ES-I3 (cell line): ENCODE measurements around the gene RAPGEFL1.
"Not testable (repeated sequence)": the region's sequence is repeated elsewhere in the genome, so short reads cannot be mapped to it uniquely, and the experiment has no call there.

Experiments used
- H3K36me3 ChIP-seq: 2 replicates; pipeline ENCODE4 v1.6.1; 2013; ENCODE audit warnings: mild to moderate bottlenecking, low read length, control low read depth, moderate library complexity; ENCODE audit not compliant: insufficient read depth
- H3K4me1 ChIP-seq: 2 replicates; pipeline ENCODE4 v1.6.1; 2013; ENCODE audit warnings: mild to moderate bottlenecking, control low read depth, low read length; ENCODE audit not compliant: insufficient read depth
- H3K9ac ChIP-seq: 2 replicates; pipeline ENCODE4 v1.6.1; 2013; ENCODE audit warnings: low read depth, mild to moderate bottlenecking, low read length, moderate library complexity
- H3K9me3 ChIP-seq: 2 replicates; pipeline ENCODE4 v1.6.1; 2013; ENCODE audit warnings: mild to moderate bottlenecking, low read length, moderate library complexity; ENCODE audit not compliant: control insufficient read depth, insufficient read depth

The RAPGEFL1 gene, protein sequence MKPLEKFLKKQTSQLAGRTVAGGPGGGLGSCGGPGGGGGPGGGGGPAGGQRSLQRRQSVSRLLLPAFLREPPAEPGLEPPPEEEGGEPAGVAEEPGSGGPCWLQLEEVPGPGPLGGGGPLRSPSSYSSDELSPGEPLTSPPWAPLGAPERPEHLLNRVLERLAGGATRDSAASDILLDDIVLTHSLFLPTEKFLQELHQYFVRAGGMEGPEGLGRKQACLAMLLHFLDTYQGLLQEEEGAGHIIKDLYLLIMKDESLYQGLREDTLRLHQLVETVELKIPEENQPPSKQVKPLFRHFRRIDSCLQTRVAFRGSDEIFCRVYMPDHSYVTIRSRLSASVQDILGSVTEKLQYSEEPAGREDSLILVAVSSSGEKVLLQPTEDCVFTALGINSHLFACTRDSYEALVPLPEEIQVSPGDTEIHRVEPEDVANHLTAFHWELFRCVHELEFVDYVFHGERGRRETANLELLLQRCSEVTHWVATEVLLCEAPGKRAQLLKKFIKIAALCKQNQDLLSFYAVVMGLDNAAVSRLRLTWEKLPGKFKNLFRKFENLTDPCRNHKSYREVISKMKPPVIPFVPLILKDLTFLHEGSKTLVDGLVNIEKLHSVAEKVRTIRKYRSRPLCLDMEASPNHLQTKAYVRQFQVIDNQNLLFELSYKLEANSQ

DNA sequence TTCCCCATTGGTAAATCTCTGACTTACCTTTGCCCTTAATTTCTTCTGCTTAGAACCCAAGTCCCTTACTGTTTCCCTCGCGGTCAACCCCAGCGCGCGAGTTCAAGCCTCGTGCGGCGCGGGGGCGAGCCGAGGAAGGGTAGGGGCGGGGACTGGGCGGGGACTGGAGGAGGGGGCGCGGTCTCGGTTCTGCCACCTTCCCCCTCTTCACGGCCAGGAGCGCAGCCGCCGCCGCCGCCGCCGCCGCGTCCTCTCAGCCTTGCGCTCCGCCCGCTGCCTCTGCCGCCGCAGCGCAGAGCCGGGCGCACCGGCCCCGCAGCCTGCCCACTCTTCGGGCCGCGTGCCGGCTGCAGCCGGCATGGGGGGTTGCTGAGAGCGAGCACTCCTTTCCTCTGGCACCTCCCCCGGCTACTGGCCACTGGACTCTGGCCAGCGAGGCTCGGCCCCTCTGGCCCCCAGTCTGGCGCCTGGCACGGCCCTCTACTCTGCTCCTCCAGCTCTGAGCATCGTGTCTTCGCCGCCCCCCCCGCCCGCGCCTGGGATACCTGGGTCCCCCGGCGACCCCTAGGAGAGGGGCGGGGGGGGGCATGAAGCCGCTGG, at the start of gene RAPGEFL1:
TSS of gene RAPGEFL1 (plus strand) at position 196 of the 600 bp plus-strand sequence. CDS start at position 588, 392 bp downstream.
- Histone ChIP-seq H3K9me3 (no peaks in the 10 kb centered on the region; the same call in 1 of the 2 replicates), H3K4me1 (peaks cover 17% of the 10 kb centered on the region), H3K9ac (peak within 1 kb of the TSS; percentile 71), H3K36me3 (no peaks in the 10 kb centered on the region)

DNA sequence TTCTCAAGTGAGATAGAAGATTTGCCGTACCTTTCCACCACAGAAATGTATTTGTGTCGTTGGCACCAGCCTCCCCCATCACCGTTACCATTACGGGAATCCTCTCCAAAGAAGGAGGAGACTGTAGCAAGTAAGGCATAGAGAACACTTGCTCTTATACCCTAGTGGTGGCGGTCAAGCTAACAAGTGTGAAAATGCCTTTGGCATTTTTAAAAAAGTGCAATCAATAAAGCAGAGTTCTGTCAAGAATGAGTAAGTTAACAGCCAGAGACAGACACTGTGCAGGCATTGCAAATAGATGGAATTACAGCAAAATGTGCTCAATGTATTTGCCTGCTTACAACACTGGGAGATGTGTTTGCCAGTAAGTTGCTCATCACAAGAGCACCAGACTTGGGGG, 47.8 kb upstream of the RAPGEFL1 start:
- Histone ChIP-seq H3K9ac (no peak overlapping the region), H3K36me3 (peaks cover 30% of the 10 kb centered on the region), H3K9me3 (no peaks in the 10 kb centered on the region), H3K4me1 (0 out of 2 replicates have a peak, but pooled peaks cover 3% of the 10 kb centered on the region)

DNA sequence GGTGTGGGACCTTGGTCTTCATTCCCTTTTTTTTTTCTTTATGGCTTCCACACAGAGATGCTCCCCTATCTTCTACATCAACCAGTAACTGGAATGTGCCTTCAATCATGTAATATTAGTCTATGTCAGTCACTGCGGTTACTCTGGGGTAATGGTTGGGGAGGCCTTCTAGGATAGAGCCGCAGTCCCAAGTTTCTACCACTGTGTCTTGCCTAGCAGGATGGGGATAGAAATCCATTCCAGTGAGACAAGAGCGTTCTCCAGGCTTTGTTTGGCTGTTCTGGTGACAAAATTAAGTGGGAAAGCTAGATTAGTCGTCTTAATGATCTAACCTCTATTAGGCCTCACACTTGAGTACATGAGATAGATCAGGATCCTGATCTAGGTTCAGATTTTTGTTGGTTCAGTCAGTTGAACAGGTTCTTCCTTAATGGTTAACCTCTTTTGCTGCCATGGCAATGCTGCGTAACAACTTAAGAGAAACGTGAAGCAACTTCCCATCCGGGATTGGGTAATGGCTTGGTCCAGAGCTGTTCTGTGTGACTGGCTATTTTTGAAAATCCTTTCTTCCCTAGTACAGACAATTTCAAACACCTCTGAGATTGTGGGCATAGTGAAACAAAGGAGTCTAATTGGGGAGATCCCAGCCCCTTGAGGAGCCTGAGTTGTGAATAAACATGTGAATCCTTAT, 46.8 kb upstream of the RAPGEFL1 start:
- Histone ChIP-seq H3K36me3 (peaks cover 33% of the 10 kb centered on the region), H3K9ac (no peak overlapping the region), H3K9me3 (no peaks in the 10 kb centered on the region), H3K4me1 (no peaks in the 10 kb centered on the region)

DNA sequence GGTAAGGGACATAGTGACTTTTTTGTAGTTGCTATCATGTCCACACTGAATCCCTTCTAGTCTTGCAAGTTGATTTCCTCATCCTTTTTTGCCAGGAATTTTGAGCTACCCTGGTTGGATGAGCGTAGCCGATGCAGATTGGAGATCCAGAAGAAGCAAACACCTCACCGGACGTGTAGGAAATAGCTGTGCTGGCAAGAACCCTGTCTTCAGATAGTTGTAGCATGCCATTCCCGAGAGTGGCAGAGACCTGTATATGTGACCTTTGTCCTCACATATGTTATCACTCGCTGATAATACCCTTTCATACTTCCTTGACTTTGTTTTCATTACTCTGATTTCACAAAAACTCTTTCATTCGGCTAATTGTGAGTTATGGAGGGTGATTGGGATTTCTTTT, 43.1 kb upstream of the RAPGEFL1 start:
- H3K9ac ChIP-seq = no peak overlapping the region
- no peaks in the 10 kb centered on the region for H3K4me1 ChIP-seq
- H3K9me3 ChIP-seq = no peaks in the 10 kb centered on the region
- H3K36me3 ChIP-seq = peaks cover 24% of the 10 kb centered on the region

DNA sequence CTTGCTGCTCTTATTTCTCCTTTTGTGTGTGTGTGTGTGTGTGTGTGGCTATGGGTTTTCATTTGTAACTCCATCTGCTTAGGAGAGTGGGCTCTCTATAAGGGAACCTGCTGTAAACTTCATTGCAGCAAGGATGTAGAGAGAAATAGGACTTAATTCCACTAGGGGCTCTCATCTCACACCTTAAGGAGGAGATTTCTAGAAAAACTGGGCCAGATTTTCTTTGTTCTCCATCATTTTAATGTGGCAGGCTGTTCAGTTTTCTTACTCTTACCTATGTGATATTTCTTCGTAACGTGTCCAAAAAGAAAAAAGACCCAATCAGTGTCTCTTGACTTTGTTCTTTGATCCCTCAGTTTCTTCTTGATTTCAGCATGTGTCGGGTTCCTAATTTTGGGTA, 41.5 kb upstream of the RAPGEFL1 start:
- Histone ChIP-seq H3K36me3 (peaks cover 21% of the 10 kb centered on the region), H3K9ac (no peak overlapping the region)

DNA sequence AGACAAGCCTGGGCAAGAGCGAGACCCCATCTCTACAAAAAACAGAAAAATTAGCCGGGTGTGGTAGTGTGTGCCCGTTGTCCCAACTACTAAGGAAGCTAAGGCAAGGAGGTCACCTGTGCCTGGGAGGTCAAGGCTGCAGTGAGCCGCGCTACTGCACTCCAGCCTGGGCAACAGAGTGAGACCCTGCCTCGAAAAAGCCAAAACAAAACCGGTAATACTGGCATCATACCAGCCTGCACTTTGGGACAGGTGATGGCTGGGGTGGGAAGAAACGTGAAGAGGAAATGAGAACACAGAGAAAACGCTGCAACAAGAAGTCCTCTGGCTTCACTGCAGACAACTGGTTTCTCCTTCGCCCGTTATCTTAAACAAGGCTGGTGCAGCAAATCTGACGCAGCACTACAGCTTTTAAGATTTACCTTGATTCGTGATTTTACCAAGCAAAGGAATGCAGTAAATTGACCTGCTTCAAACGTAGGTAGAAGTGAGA, 37.7 kb upstream of the RAPGEFL1 start:
- Histone ChIP-seq H3K4me1 (no peaks in the 10 kb centered on the region), H3K36me3 (peaks cover 11% of the 10 kb centered on the region; the same call in 1 of the 2 replicates), H3K9me3 (no peaks in the 10 kb centered on the region), H3K9ac (peak overlapping the region; percentile 64)

More for the DNA sequence above, 41.5 kb upstream of the RAPGEFL1 start:
- no peaks in the 10 kb centered on the region for H3K4me1 ChIP-seq
- no peaks in the 10 kb centered on the region for H3K9me3 ChIP-seq

DNA sequence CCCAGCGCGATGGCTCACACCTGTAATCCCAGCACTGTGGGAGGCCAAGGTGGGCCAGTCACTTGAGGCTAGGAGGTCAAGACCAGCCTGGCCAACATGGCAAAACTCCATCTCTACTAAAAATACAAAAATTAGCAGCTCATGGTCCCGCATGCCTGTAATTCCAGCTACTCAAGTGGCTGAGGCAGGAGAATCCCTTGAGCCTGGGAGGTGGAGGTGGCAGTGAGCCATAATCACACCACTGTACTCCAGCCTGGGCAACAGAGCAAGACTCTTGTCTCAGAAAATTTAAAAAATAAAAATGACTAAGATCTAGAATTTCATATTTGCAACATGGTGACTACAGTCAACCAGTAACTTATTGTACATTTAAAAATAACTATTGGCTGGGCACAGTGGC, 34.1 kb upstream of the RAPGEFL1 start:
- not testable (repeated sequence) for H3K36me3 ChIP-seq, H3K9ac ChIP-seq, H3K4me1 ChIP-seq, H3K9me3 ChIP-seq

DNA sequence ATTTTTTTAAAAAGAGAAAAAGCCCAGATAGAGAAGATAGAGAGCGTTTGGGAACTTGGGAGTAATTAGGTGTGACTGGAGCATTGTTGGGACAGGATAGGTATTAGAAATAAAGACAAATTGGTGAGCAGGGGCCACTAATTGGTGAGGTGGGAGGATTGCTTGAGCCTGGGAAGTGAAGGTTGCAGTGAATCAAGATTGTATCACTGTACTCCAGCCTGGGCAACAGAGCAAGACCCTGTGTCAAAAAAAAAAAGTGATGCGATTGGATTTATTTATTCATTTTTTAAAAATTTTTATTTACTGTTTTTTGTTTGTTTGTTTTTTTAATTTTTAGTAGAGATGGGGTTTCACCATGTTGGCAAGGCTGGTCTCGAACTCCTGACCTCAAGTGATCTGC, 31.8 kb upstream of the RAPGEFL1 start:
- Histone ChIP-seq H3K4me1 (no peaks in the 10 kb centered on the region), H3K9ac (no peak overlapping the region), H3K36me3 (peaks cover 21% of the 10 kb centered on the region), H3K9me3 (no peaks in the 10 kb centered on the region)

DNA sequence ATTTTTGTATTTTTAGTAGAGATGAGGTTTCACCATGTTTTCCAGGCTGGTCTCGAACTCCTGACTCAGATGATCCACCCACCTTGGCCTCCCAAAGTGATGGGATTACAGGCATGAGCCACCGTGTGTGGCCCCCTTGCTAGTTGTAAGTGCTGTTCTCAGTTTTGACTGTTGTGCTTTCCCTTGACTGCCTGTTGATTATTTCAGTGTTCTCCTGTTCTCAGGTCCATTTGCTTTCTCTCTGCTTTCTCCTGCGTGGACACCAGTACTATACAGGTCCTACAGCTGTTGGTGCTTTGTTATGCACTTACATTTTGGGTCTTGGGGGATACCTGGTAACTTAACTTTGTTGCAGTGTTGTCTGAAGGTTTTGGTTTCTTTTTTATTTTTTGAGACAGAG, 28.7 kb upstream of the RAPGEFL1 start:
- Histone ChIP-seq H3K4me1 (no peaks in the 10 kb centered on the region), H3K36me3 (peaks cover 11% of the 10 kb centered on the region), H3K9ac (no peak overlapping the region), H3K9me3 (no peaks in the 10 kb centered on the region)

DNA sequence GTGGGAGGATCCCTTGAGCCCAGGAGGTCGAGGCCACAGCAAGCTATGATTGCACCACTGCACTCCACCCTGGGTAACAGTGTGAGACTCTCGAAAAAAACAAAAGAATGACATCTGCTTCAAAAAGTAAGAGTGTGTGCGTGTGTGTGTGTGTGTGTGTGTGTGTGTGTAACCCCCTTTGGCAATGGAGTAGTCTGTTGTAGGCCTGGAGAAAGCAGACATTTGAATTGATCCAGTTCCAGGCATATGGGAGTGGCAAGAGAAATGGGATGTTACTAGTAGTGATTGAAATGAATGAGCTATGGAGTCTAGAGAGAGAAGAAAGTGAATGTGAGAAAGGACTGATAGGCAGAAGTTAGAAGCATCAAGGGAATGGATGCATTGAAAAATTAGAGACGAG, 27.0 kb upstream of the RAPGEFL1 start:
- H3K9ac ChIP-seq = no peak overlapping the region
- H3K9me3 ChIP-seq = no peaks in the 10 kb centered on the region
- peaks cover 11% of the 10 kb centered on the region for H3K36me3 ChIP-seq
- no peaks in the 10 kb centered on the region for H3K4me1 ChIP-seq

DNA sequence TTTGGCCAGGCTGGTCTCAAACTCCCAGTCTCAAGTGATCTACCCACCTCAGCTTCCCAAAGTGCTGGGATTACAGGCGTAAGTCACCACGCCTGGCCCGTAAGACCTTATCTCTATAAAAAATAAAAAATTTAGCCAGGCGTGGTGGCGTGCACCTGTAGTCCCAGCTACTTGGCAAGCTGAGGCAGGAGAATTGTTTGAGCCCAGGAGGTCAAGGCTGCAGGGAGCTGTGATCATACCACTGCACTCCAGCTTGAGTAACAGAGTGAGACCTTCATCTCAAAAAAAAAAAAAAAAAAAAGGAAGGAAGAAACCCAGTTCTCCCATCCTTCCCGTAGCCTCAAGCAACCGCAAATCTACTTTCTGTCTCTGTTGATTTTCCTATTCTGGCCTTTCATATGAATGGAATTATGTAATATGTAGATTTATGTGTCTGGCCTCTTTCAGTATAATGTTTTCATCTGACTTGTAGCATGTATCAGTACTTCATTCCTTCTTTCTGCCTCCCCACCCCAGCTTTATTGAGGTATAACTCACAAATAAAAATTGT, 25.8 kb upstream of the RAPGEFL1 start:
- Histone ChIP-seq H3K36me3 (peaks cover 11% of the 10 kb centered on the region), H3K4me1 (no peaks in the 10 kb centered on the region), H3K9ac (no peak overlapping the region), H3K9me3 (no peaks in the 10 kb centered on the region)

DNA sequence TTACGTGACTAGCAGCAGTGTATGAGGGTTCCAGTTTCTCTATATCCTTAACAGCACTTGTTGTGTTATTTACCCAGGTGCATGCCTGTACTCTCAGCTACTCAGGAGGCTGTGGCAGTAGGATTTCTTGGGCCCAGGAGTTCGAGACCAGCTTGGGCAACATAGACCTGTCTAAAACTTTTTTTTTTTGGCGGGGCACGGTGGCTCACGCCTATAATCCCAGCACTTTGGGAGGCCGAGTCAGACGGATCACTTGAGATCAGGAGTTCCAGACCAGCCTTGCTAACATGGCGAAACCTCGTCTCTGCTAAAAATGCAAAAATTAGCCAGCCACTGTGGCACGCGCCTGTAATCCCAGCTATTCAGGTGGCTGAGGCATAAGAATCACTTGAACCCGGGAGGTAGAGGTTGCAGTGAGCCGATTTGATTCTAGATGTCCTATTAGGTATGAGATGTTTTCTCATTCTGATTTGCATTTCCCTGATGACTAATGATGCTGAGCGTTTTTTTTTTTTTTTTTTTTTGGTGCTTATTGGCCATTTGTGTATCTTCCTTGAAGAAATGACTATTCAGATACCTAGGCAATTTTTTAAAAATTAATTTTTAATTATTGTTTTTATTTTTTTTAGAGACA, 23.6 kb upstream of the RAPGEFL1 start:
- no peak overlapping the region for H3K9ac ChIP-seq
- H3K4me1 ChIP-seq = no peaks in the 10 kb centered on the region
- H3K36me3 ChIP-seq = peaks cover 11% of the 10 kb centered on the region; the same call in 1 of the 2 replicates
- H3K9me3 ChIP-seq = no peaks in the 10 kb centered on the region

DNA sequence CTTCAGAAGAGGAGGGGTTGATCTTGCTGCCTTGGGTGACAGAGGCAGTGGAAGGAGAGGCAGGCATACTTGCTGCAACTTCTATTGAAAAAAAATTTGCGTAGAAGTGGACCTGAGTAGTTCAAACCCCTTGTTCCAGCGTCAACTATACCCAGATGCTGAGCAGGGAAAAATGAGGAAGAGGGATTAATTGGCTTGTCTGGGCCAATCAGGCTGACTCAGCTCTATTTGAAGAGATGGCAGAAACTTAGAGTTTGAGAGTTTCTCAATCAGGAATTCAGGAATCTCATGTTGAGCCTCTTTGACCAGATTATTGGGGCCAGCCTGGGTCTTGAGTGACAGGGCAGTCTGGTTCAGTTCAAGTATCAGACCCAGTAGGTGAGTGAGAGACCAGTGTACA, 19.3 kb upstream of the RAPGEFL1 start:
- Histone ChIP-seq H3K36me3 (no peaks in the 10 kb centered on the region; the same call in 1 of the 2 replicates), H3K4me1 (no peaks in the 10 kb centered on the region), H3K9me3 (no peaks in the 10 kb centered on the region), H3K9ac (no peak overlapping the region)
